GM12878 (cell line): ENCODE measurements around the gene DPF3. TPM values are rescaled to one million over a fixed set of nuclear protein-coding genes. Genes with fewer than 3 reads are reported as not detected.

Source experiments
- ATAC-seq: fragments of 200-7000 bp; cut with Tn5 transposase; 3 replicates; pipeline ENCODE4 v1.9.1; 2020; ENCODE audit warnings: mild to moderate bottlenecking, moderate library complexity
- BruUV-seq: library from RNA; stranded (reverse); fragments of 400-500 nt; replicated peaks from 2 replicates; lab custom pipeline; 2021; lab: Mats Ljungman, UMichigan
- CTCF ChIA-PET: fragments of 300-600 bp; sonication (Branson Sonifier 250); formaldehyde crosslinking; extraction: SDS; loops from one replicate; lab custom pipeline; 2021; ENCODE audit warnings: inconsistent platforms; lab: Yijun Ruan, JAX
- POLR2A ChIA-PET: fragments of 350-600 bp; formaldehyde crosslinking; extraction: SDS; loops from one replicate; lab custom pipeline; 2021; ENCODE audit warnings: inconsistent platforms; lab: Charles Lee
- RAD21 ChIA-PET: fragments of 300-600 bp; sonication (Branson Sonifier 250); formaldehyde crosslinking; loops from one replicate; lab custom pipeline; 2023; ENCODE audit warnings: antibody characterized with exemption; ENCODE audit not compliant: unreplicated experiment; lab: Charles Lee
- SMC1A ChIA-PET: fragments of 300-600 bp; sonication (Branson Sonifier 250); formaldehyde crosslinking; loops from one replicate; lab custom pipeline; 2023; ENCODE audit not compliant: unreplicated experiment, uncharacterized antibody; lab: Charles Lee
- DNase-seq: peaks from one replicate; pipeline ENCODE4 v3.0.0-alpha.2; 2011; ENCODE audit warnings: low read depth, low spot score
- FAIRE-seq: peaks from 3 replicates; lab custom pipeline; 2011; peaks lifted over from hg19 to GRCh38; lab: Jason Lieb, UNC
- H2AFZ ChIP-seq: 2 replicates; pipeline ENCODE4 v1.6.0; 2011; ENCODE audit warnings: low read depth, low read length, control low read depth; ENCODE audit not compliant: control insufficient read depth
- H3K27ac ChIP-seq: 2 replicates; pipeline ENCODE4 v1.5.1; 2011; ENCODE audit warnings: control low read depth; ENCODE audit not compliant: control insufficient read depth, insufficient read depth
- H3K27me3 ChIP-seq, 2 experiments: replicated peaks in 1 of 2; 2 replicates each; pipeline versions ENCODE4 v1.6.0 to v1.6.1; 2011; ENCODE audit warnings: low read length in 1 of 2; ENCODE audit not compliant: control insufficient read depth in 2 of 2, insufficient read depth in 2 of 2
- H3K36me3 ChIP-seq, 2 experiments: 2 replicates each; pipeline ENCODE4 v1.5.1; 2011; ENCODE audit warnings: low read length in 1 of 2; ENCODE audit not compliant: control insufficient read depth in 2 of 2, insufficient read depth in 2 of 2
- H3K4me1 ChIP-seq: 2 replicates; pipeline ENCODE4 v1.6.1; 2011; ENCODE audit warnings: mild to moderate bottlenecking, low read length, moderate library complexity, mixed read lengths; ENCODE audit not compliant: control insufficient read depth, insufficient read depth
- H3K4me2 ChIP-seq: 2 replicates; pipeline ENCODE4 v1.6.0; 2011; ENCODE audit warnings: control low read depth; ENCODE audit not compliant: control insufficient read depth, insufficient read depth
- H3K4me3 ChIP-seq: fragments of 200-600 bp; sonication (generic); 2 replicates; pipeline ENCODE4 v1.5.1; 2016
- H3K79me2 ChIP-seq: 2 replicates; pipeline ENCODE4 v1.6.0; 2011; ENCODE audit warnings: low read length; ENCODE audit not compliant: control insufficient read depth, insufficient read depth
- H3K9ac ChIP-seq: 2 replicates; pipeline ENCODE4 v1.8.0; 2011; ENCODE audit warnings: low read length, control low read depth, mixed read lengths; ENCODE audit not compliant: control insufficient read depth, insufficient read depth
- H3K9me3 ChIP-seq: replicated peaks from 3 replicates; pipeline ENCODE4 v1.5.1; 2011; ENCODE audit warnings: mild to moderate bottlenecking, low read length; ENCODE audit not compliant: control insufficient read depth, insufficient read depth
- H4K20me1 ChIP-seq: 2 replicates; pipeline ENCODE4 v1.6.0; 2011; ENCODE audit not compliant: control insufficient read depth, insufficient read depth
- CHD4 ChIP-seq: fragments of 200-600 bp; sonication (generic); IDR thresholded peaks from 2 replicates; pipeline ENCODE4 v1.6.1; 2016; ENCODE audit warnings: mild to moderate bottlenecking
- EGR1 ChIP-seq, 2 experiments: IDR thresholded peaks; 1 replicate in 1 of 2; 2 replicates in 1 of 2; pipeline ENCODE4 v1.6.1; 2011 to 2012; ENCODE audit warnings: low read depth in 2 of 2, low read length in 2 of 2, borderline replicate concordance in 1 of 2, mild to moderate bottlenecking in 1 of 2, moderate library complexity in 1 of 2
- ETV6 ChIP-seq, 2 experiments: fragments of 450-650 bp in 1 of 2; IDR thresholded peaks in 1 of 2; conservative IDR thresholded peaks in 1 of 2; 2 replicates each; pipeline ENCODE4 v1.6.1; 2014; ENCODE audit warnings: antibody characterized with exemption in 1 of 2, borderline replicate concordance in 1 of 2, low read depth in 1 of 2, mild to moderate bottlenecking in 1 of 2, moderate library complexity in 1 of 2
- GABPA ChIP-seq: IDR thresholded peaks from 2 replicates; pipeline ENCODE4 v1.6.1; 2014; ENCODE audit warnings: antibody characterized with exemption, low read depth, mild to moderate bottlenecking, inconsistent platforms
- MEF2B ChIP-seq: fragments of 450-650 bp; IDR thresholded peaks from 2 replicates; pipeline ENCODE4 v1.6.1; 2018; ENCODE audit warnings: mild to moderate bottlenecking, moderate library complexity; ENCODE audit not compliant: partially characterized antibody, poor library complexity, severe bottlenecking
- NR2C2 ChIP-seq: IDR thresholded peaks from 2 replicates; pipeline ENCODE4 v1.6.1; 2011; ENCODE audit warnings: borderline replicate concordance, low read depth; ENCODE audit not compliant: control insufficient read depth, insufficient read length
- POU2F2 ChIP-seq: IDR thresholded peaks from 3 replicates; pipeline ENCODE4 v1.6.1; 2011; ENCODE audit warnings: low read depth, mild to moderate bottlenecking, low read length, borderline replicate concordance
- SPI1 ChIP-seq: IDR thresholded peaks from 2 replicates; pipeline ENCODE4 v1.6.1; 2011; ENCODE audit warnings: low read depth, mild to moderate bottlenecking, low read length, moderate library complexity, borderline replicate concordance; ENCODE audit not compliant: insufficient read depth
- SUZ12 ChIP-seq: fragments of 200-600 bp; sonication (generic); IDR thresholded peaks from one replicate; pipeline ENCODE4 v1.6.1; 2018; ENCODE audit warnings: antibody characterized with exemption, mild to moderate bottlenecking; ENCODE audit not compliant: unreplicated experiment
- WRNIP1 ChIP-seq: IDR thresholded peaks from 2 replicates; pipeline ENCODE4 v1.6.1; 2011; ENCODE audit warnings: low read depth, low read length, improper control_type of control experiment, borderline replicate concordance
- WGBS: methylation state at CpG from one replicate; pipeline ENCODE4 v1.1.6; 2016; ENCODE audit warnings: low lambda C conversion rate; ENCODE audit not compliant: insufficient replicate concordance, insufficient coverage; ENCODE audit errors: missing lambda C conversion rate; 5-methylcytosine and 5-hydroxymethylcytosine counted together
- in situ Hi-C: fragments of 300-500 bp; cut with MboI; formaldehyde crosslinking; loops from 9 replicates; pipeline ENCODE4 v1.14.3; 2018; ENCODE audit warnings: mixed read lengths
- intact Hi-C: fragments of 100-400 bp; cut with micrococcal nuclease; formaldehyde crosslinking; loops from one replicate; pipeline ENCODE4 v1.14.2; 2022; ENCODE audit not compliant: unreplicated experiment
- polyA plus RNA-seq, 11 experiments: library from polyadenylated mRNA; depleted of rRNA in 4 of 11; unstranded in 6 of 11; stranded (reverse) in 5 of 11; fragments of >200 nt; fragmentation: Nextera tagmentation in 4 of 11; fragmentation: Illumina TruSeq in 1 of 11; extraction: Ambion mirVana in 4 of 11; extraction: Trizol in 1 of 11; gene quantifications; 1 replicate in 1 of 11; 2 replicates in 10 of 11; pipeline versions ENCODE4 v1.2.1 to v1.2.3, GENCODE V29; 2011 to 2016; ENCODE audit warnings: inconsistent platforms in 2 of 11, missing spikeins in 2 of 11, low read depth in 1 of 11
- total RNA-seq, 4 experiments: library from RNA; depleted of rRNA in 3 of 4; stranded (reverse); fragments of >200 nt in 3 of 4; fragmentation: Illumina TruSeq in 1 of 4; extraction: Trizol in 1 of 4; gene quantifications; 2 replicates each; pipeline versions ENCODE4 v1.2.1 to v1.2.3, GENCODE V29; 2013 to 2021
- TF ChIP-seq, protein P1 (sequence below): fragments of 450-650 bp; IDR thresholded peaks from 2 replicates; pipeline ENCODE4 v1.6.1; 2017; ENCODE audit warnings: mild to moderate bottlenecking, moderate library complexity

DPF3 gene
- total and polyA plus RNA-seq, 10 of the 15 experiments (the other 5 are each of a cell fraction or from before 2014, with no cell fraction given) = 0.69 to 8.0 (median 2.2) TPM

DNA sequence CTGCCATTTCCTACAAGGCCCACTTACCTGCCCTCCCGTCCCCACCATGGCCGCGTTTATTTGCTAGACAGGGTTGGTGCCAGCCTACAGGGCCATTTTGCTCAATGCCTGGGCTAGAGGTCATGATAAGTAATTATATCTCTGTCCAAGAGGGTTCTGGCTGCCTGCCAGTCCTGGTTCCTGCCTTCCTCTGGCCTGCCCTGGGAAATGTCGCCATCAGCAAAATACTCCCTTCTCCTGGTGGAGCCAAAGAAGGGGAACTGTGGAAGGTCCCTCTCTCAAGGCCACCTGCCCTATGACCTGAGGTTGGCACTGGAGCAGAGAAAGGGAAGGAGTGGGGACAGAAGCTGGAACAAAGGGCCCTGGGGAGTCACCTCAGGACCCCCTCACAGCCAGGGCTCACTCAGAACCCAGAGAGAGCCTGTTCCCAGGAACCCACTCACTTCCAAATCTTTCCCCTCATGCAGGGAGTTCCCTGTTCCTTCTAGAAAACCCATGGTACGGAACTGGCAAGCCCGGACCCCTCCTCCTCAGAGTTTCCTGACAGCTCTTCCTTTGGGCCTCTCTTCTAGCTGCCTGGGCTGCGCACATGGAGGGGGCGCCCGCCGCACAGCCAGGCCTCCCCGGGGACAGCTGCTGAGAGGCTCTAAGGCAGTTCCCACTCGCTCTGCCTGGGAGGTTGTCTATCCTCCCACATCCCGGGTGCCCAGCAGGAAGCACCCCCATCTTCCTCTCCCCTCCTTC, 280.5 kb downstream of the DPF3 start:
- POLR2A ChIA-PET = no interaction called here
- Histone ChIP-seq H3K4me2 (no peak overlapping the region), H3K79me2 (no peaks in the 10 kb centered on the region), H3K27ac (no peak overlapping the region), H2AFZ (no peak overlapping the region), H3K4me1 (no peaks in the 10 kb centered on the region), H3K27me3 (no peaks in the 10 kb centered on the region; a peak in 1 of 4 replicates), H3K36me3 (no peaks in the 10 kb centered on the region)
- SMC1A ChIA-PET = no interaction called here
- FAIRE-seq = no peak
- TF ChIP-seq EGR1 (IDR thresholded peaks at IDR 0.05; ENCODE audit: borderline replicate concordance in 1 of 2, low read depth in 2 of 2, low read length in 2 of 2) (no peak), SUZ12 (no peak), NR2C2 (no peak), POU2F2 (no peak), MEF2B (peak; percentile 30), WRNIP1 (no peak)
- TF ChIP-seq, all 136 proteins: peak for 1
- in situ Hi-C loops (no loop called here), intact Hi-C loops (no loop called here)
- ATAC-seq (peak; percentile 16; the same call in 1 of the 3 replicates), DNase-seq (no peak)
- no TSS peak for BruUV-seq
- Histone ChIP-seq H3K4me3 (no peak overlapping the region), H3K9ac (no peak overlapping the region), H3K9me3 (no peaks in the 10 kb centered on the region), H4K20me1 (no peaks in the 10 kb centered on the region)
- RAD21 ChIA-PET = interaction anchor here (1.1 kb wide), 1 partner anchor 32 kb away, joined by 4 read pairs; no protein-coding TSS in a partner anchor
- 51% methylated on average over 13 of the region's 13 CpGs for WGBS
- CTCF ChIA-PET = interaction anchor here (0.9 to 1.3 kb wide), 2 partner anchors 72 to 291 kb away, joined by 3 read pairs; no protein-coding TSS in a partner anchor

- Histone ChIP-seq H2AFZ (no peak overlapping the region), H3K4me3 (no peak overlapping the region), H3K4me2 (no peak overlapping the region), H4K20me1 (no peaks in the 10 kb centered on the region), H3K4me1 (no peaks in the 10 kb centered on the region), H3K9ac (no peak overlapping the region), H3K79me2 (no peaks in the 10 kb centered on the region), H3K27me3 (no peaks in the 10 kb centered on the region; a peak in 1 of 4 replicates), H3K9me3 (no peaks in the 10 kb centered on the region), H3K36me3 (no peaks in the 10 kb centered on the region), H3K27ac (no peak overlapping the region)
- DNase-seq (no peak), FAIRE-seq (no peak), ATAC-seq (no peak)
- no TSS peak for BruUV-seq
- 75% methylated on average over 4 of the region's 4 CpGs for WGBS
- POLR2A ChIA-PET = no interaction called here
- SMC1A ChIA-PET = interaction anchor here (1.0 kb wide), 1 partner anchor 36 kb away, joined by 3 read pairs; no protein-coding TSS in a partner anchor
- RAD21 ChIA-PET = no interaction called here
- intact Hi-C loops (no loop called here), in situ Hi-C loops (no loop called here)
- CTCF ChIA-PET = no interaction called here
- TF ChIP-seq GABPA (no peak), SPI1 (no peak), CHD4 (no peak), ETV6 (conservative IDR thresholded peaks at IDR 0.05 in 1 of 2, IDR thresholded peaks at IDR 0.05 in 1 of 2; ENCODE audit: borderline replicate concordance in 1 of 2, low read depth in 1 of 2) (no peak)
- TF ChIP-seq, protein P1, sequence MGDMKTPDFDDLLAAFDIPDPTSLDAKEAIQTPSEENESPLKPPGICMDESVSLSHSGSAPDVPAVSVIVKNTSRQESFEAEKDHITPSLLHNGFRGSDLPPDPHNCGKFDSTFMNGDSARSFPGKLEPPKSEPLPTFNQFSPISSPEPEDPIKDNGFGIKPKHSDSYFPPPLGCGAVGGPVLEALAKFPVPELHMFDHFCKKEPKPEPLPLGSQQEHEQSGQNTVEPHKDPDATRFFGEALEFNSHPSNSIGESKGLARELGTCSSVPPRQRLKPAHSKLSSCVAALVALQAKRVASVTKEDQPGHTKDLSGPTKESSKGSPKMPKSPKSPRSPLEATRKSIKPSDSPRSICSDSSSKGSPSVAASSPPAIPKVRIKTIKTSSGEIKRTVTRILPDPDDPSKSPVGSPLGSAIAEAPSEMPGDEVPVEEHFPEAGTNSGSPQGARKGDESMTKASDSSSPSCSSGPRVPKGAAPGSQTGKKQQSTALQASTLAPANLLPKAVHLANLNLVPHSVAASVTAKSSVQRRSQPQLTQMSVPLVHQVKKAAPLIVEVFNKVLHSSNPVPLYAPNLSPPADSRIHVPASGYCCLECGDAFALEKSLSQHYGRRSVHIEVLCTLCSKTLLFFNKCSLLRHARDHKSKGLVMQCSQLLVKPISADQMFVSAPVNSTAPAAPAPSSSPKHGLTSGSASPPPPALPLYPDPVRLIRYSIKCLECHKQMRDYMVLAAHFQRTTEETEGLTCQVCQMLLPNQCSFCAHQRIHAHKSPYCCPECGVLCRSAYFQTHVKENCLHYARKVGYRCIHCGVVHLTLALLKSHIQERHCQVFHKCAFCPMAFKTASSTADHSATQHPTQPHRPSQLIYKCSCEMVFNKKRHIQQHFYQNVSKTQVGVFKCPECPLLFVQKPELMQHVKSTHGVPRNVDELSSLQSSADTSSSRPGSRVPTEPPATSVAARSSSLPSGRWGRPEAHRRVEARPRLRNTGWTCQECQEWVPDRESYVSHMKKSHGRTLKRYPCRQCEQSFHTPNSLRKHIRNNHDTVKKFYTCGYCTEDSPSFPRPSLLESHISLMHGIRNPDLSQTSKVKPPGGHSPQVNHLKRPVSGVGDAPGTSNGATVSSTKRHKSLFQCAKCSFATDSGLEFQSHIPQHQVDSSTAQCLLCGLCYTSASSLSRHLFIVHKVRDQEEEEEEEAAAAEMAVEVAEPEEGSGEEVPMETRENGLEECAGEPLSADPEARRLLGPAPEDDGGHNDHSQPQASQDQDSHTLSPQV = no peak
These were observed 281.9 kb downstream of the DPF3 start for GRCh38 chr14:72612041-72612440.
